ENCODE measurements around the gene OR5AN1. TPM values are rescaled to one million over a fixed set of nuclear protein-coding genes. Genes with fewer than 3 reads are reported as not detected.
"Not testable (repeated sequence)": the region's sequence is repeated elsewhere in the genome, so short reads cannot be mapped to it uniquely, and the experiment has no call there.

OR5AN1 gene
- total and polyA plus RNA-seq, 9 donors: not detected

GRCh38 chr11:59368238-59369022, 9.7 kb downstream of the OR5AN1 start:
- no peak for TF ChIP-seq EP300 (IDR thresholded peaks at IDR 0.05)
- no peak for TF ChIP-seq CTCF (IDR thresholded peaks at IDR 0.05)
- TF ChIP-seq POLR2A (IDR thresholded peaks at IDR 0.05): no peak
- Histone ChIP-seq H3K4me1 (ENCODE audit: insufficient read depth) (no peaks in the 10 kb centered on the region), H3K36me3 (no peaks in the 10 kb centered on the region), H3K4me3 (no peak overlapping the region), H3K27me3 (no peaks in the 10 kb centered on the region), H3K9me3 (no peaks in the 10 kb centered on the region), H3K27ac (no peak overlapping the region)
- 55 to 66% (median 59%) methylated on average over 8 of the region's 8 CpGs for WGBS, 3 donors
- intact Hi-C loops (cut with DNase I): no loop called here
- no peak for DNase-seq

- H3K9me3 ChIP-seq; H3K4me1 ChIP-seq (ENCODE audit: insufficient read depth); H3K27me3 ChIP-seq; H3K36me3 ChIP-seq; H3K4me3 ChIP-seq; DNase-seq; H3K27ac ChIP-seq; intact Hi-C loops (cut with DNase I): not testable (repeated sequence)
- WGBS, 3 donors: 24 to 29% (median 27%) methylated on average over 3 of the region's 3 CpGs
These were observed 13.6 kb downstream of the OR5AN1 start for GRCh38 chr11:59372324-59372723.

GRCh38 chr11:59380263-59381059, 21.8 kb downstream of the OR5AN1 start:
- no peaks in the 10 kb centered on the region for H3K4me1 ChIP-seq (ENCODE audit: insufficient read depth)
- intact Hi-C loops (cut with DNase I): no loop called here
- H3K9me3 ChIP-seq: no peaks in the 10 kb centered on the region
- H3K4me3 ChIP-seq: no peak overlapping the region
- DNase-seq: no peak
- 46 to 50% (median 49%) methylated on average over 2 of the region's 2 CpGs for WGBS, 3 donors
- TF ChIP-seq EP300 (IDR thresholded peaks at IDR 0.05): no peak
- TF ChIP-seq CTCF (IDR thresholded peaks at IDR 0.05): no peak
- no peak for TF ChIP-seq POLR2A (IDR thresholded peaks at IDR 0.05)
- no peak overlapping the region for H3K27ac ChIP-seq
- no peaks in the 10 kb centered on the region for H3K27me3 ChIP-seq
- no peaks in the 10 kb centered on the region for H3K36me3 ChIP-seq

GRCh38 chr11:59394186-59394585, 35.5 kb downstream of the OR5AN1 start:
- Histone ChIP-seq H3K9me3 (no peaks in the 10 kb centered on the region), H3K27ac (no peak overlapping the region), H3K36me3 (no peaks in the 10 kb centered on the region), H3K4me1 (ENCODE audit: insufficient read depth) (no peaks in the 10 kb centered on the region), H3K4me3 (no peak overlapping the region), H3K27me3 (no peaks in the 10 kb centered on the region)
- intact Hi-C loops (cut with DNase I): no loop called here
- no peak for DNase-seq
- TF ChIP-seq CTCF (IDR thresholded peaks at IDR 0.05) (no peak), POLR2A (IDR thresholded peaks at IDR 0.05) (no peak), EP300 (IDR thresholded peaks at IDR 0.05) (no peak)

All from ovary (tissue), 9 donors.